Activated naive CD8-positive, alpha-beta T cell treated with anti-CD3 and anti-CD28 coated beads for 36 hours (primary cell): ENCODE measurements around the gene LSM4. TPM values are rescaled to one million over a fixed set of nuclear protein-coding genes. Genes with fewer than 3 reads are reported as not detected.
"Not testable (repeated sequence)": the region's sequence is repeated elsewhere in the genome, so short reads cannot be mapped to it uniquely, and the experiment has no call there.

Experiments
- DNase-seq: peaks from one replicate; pipeline ENCODE4 v3.0.0; 2021
- H3K27ac Mint-ChIP-seq: one replicate; pipeline ENCODE4 v1.8.0; 2022; ENCODE audit warnings: mild to moderate bottlenecking, moderate library complexity, mixed read lengths
- H3K27me3 Mint-ChIP-seq: one replicate; pipeline ENCODE4 v1.8.0; 2022; ENCODE audit warnings: mild to moderate bottlenecking, mixed read lengths
- H3K36me3 Mint-ChIP-seq: one replicate; pipeline ENCODE4 v1.8.0; 2021; ENCODE audit warnings: mild to moderate bottlenecking, mixed read lengths
- H3K4me1 Mint-ChIP-seq: one replicate; pipeline ENCODE4 v1.8.0; 2021; ENCODE audit warnings: mixed read lengths
- H3K4me3 Mint-ChIP-seq: one replicate; pipeline ENCODE4 v1.8.0; 2022; ENCODE audit warnings: mild to moderate bottlenecking, moderate library complexity, mixed read lengths
- H3K9me3 Mint-ChIP-seq: one replicate; pipeline ENCODE4 v1.8.0; 2022; ENCODE audit warnings: mixed read lengths
- total RNA-seq, 2 experiments: library from RNA; stranded (reverse); gene quantifications; one replicate each; pipeline ENCODE4 v1.2.3, GENCODE V29; 2021

Gene LSM4
- total RNA-seq, 2 experiments from 2014 or later = 419 to 435 TPM

DNA sequence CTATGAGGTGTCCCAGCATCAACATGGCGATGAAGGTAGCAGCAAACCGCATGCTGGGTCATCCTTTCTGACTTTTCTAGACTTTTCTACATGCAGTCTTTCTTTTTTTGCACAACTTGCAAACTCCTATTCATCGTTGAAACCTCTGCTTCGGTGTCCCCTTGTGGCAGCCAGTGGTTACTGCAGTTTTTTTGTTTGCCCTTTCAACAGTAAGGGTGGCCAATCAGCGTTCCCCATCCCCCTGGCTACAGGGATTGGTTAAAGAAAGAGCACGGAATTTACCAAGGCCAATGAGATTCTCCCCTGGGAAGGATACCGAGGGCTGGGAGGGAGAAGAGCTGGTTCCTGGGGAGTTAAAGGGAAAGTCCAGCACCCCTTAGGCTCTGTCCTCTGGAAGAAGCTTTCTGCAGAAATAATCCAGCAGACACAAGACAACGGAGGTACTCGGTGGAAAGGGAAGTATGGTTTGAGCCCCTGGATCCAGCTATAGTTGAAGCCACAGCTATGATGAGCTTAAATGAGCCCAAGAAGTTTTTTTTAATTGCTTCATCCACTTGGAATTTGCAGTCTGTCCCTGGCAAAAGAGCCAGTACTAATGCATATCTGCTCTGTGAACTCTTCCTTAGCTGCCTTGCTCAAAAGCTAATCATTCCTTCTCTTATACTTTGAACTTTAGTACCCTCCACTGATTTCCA, 5.6 kb upstream of the LSM4 start:
- no peaks in the 10 kb centered on the region for H3K36me3 Mint-ChIP-seq
- no peaks in the 10 kb centered on the region for H3K9me3 Mint-ChIP-seq
- H3K27me3 Mint-ChIP-seq = no peaks in the 10 kb centered on the region
- H3K4me3 Mint-ChIP-seq = peak overlapping the region; percentile 65
- peak overlapping the region; percentile 37 for H3K27ac Mint-ChIP-seq
- peaks cover 16% of the 10 kb centered on the region for H3K4me1 Mint-ChIP-seq
- peak; percentile 85 for DNase-seq

DNA sequence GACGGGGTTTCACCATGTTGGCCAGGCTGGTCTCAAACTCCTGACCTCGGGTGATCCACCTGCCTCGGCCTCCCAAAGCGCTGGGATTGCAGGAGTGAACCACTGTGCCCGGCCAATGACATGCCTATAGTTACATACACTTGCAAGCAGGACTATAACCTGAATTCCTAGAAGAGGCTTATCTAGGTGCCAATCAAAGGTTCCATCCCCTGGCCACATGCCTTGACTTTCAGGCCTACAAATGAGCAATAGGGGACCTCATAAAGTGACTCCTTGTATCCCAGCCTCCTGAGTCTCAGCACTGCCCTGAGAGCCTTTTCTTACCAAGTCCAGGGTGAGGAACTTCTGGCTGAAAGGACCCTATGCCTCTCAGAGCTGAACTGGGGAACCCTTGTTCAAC, 3.9 kb upstream of the LSM4 start:
- no peak overlapping the region for H3K4me3 Mint-ChIP-seq
- no peak for DNase-seq
- H3K27me3 Mint-ChIP-seq = no peaks in the 10 kb centered on the region
- peaks cover 6% of the 10 kb centered on the region for H3K36me3 Mint-ChIP-seq
- H3K9me3 Mint-ChIP-seq = no peaks in the 10 kb centered on the region
- H3K27ac Mint-ChIP-seq = no peak overlapping the region
- peaks cover 18% of the 10 kb centered on the region for H3K4me1 Mint-ChIP-seq

DNA sequence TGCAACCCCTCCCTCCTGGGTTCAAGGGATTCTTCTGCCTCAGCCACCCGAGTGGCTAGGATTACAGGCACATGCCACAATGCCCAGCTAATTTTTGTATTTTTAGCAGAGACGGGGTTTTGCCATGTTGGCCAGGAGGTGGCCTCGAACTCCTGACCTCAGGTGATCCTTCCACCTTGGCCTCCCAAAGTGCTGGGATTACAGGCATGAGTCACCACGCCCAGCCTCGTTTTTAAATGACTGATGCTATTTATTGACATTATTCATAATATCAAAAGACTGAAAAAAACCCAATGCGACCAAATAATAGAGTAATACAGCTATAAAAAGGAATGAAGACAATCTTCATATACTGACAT, 1.5 kb upstream of the LSM4 start:
- not testable (repeated sequence) for DNase-seq, H3K9me3 Mint-ChIP-seq, H3K27me3 Mint-ChIP-seq, H3K4me3 Mint-ChIP-seq
- H3K4me1 Mint-ChIP-seq = peaks cover 42% of the 10 kb centered on the region
- H3K36me3 Mint-ChIP-seq = peaks cover 31% of the 10 kb centered on the region
- H3K27ac Mint-ChIP-seq = peak overlapping the region; percentile 96

DNA sequence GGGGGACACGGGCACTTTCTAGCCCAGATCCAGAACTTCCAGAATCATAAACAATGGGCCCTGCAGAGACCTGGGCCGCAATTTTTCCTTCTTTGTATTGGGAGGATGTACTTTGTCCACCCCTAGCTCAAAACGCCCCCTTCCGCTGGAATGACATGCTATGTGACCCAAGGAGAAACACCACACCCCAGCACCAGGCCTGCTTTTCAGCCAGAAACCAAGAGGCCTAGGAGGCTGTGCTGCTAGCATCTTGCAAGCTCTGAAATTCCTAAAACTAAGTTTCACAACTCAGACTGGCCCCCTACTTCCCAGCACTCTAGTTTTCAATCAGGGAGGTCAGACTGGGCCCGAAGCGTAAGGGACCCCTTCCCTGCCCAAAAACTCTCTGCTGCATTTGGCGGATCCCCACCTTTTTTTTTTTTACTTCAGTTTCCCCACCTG, 538 bp downstream of the LSM4 start:
- Mint-ChIP-seq H3K36me3 (peaks cover 43% of the 10 kb centered on the region), H3K9me3 (no peaks in the 10 kb centered on the region), H3K27me3 (no peaks in the 10 kb centered on the region), H3K4me3 (peak overlapping the region; percentile 95), H3K27ac (peak overlapping the region; percentile 96), H3K4me1 (peaks cover 51% of the 10 kb centered on the region)
- peak; percentile 50 for DNase-seq

DNA sequence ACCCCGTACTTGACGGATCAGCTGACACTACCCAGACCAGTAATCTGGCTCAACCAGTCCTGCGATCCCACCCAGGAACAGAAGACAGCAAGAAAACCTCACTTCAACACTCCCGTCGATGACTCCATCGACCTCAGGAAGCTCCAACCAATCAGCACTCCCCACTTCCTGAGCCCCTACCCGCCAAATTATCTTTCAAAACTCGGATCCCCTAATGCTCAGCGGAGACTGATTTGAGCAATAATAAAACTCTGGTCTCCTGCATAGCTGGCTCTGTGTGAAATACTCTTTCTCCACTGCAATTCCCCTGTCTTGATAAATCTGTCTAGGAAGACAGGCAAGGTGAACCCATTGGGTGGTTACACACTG, 1.2 kb downstream of the LSM4 start:
- DNase-seq = peak; percentile 51

DNA sequence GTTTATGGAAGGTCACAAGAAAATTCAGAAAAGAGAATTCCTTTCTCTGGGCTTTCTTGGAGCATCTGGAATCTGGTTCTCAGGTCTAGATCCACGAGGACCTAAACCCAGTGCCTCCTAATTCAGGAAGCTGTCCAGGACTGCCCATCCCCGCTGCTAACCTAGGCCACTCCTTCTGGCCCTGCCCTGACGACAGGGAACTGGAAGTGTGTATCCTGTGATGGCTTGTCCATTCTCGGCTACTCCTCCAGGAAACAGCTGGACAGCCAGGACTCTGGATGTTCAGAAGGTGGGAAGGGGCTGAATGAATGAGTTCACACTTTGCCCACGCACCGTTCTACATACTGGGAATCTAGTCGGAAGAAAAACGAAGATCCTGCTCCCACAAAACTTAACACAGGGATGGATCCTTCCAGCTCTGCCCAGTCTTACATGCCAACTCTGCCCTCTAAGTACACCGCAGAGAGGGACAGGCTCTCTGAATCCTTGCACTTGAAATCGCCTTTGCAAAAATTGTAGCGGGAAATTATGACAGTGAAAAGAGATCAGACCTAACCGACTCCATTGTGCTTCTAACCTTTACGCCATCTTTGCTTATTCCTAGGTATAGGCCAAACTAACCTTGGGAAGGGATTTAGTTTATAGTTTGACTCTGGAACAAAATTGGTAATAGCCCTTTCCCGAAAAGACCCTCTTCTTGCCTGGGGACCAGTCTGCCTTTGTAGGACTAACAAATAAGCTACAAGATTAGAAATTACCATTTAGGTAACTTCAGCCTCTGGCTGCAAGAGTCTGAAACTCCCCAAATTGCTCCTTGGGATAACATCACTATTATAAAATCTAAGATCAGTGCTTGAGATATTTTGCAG, 1.8 kb downstream of the LSM4 start:
- Mint-ChIP-seq H3K36me3 (peaks cover 44% of the 10 kb centered on the region), H3K9me3 (no peaks in the 10 kb centered on the region), H3K27ac (peak overlapping the region; percentile 96), H3K4me1 (peaks cover 51% of the 10 kb centered on the region), H3K4me3 (peak overlapping the region; percentile 95), H3K27me3 (no peaks in the 10 kb centered on the region)
- DNase-seq = no peak

More for the DNA sequence above, 1.2 kb downstream of the LSM4 start:
- H3K27me3 Mint-ChIP-seq = no peaks in the 10 kb centered on the region
- peak overlapping the region; percentile 95 for H3K4me3 Mint-ChIP-seq
- peaks cover 43% of the 10 kb centered on the region for H3K36me3 Mint-ChIP-seq
- H3K4me1 Mint-ChIP-seq = peaks cover 51% of the 10 kb centered on the region
- peak overlapping the region; percentile 96 for H3K27ac Mint-ChIP-seq
- no peaks in the 10 kb centered on the region for H3K9me3 Mint-ChIP-seq

DNA sequence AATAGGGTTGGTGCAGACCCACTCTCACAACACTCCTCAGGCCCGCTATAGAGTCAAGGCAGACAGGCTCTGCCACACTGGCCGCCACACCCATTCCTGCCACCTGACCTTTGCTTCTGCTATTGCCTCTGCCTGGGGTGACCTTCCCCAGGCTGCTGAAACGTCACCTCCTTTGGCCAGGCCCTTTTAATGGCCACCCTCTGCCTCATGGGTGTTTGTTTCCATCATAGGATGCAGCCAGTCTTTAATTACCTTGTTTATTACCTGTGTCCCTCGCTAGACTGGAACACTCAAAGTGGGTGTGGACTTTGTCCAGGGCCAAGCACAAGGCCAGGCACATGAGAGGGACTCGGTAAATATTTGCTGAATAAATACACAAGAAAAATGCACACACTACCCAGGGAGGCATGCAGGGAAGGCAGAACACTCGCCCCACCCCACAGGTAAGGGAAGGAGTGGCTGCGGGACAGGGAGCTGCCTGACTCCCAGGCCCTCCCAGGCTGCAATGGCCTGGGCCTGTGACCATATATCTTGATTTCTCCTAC, 3.2 kb downstream of the LSM4 start:
- H3K4me3 Mint-ChIP-seq = peak overlapping the region; percentile 61
- H3K27ac Mint-ChIP-seq = peak overlapping the region; percentile 96
- no peaks in the 10 kb centered on the region for H3K27me3 Mint-ChIP-seq
- H3K9me3 Mint-ChIP-seq = no peaks in the 10 kb centered on the region
- peaks cover 50% of the 10 kb centered on the region for H3K36me3 Mint-ChIP-seq
- DNase-seq = no peak
- peaks cover 52% of the 10 kb centered on the region for H3K4me1 Mint-ChIP-seq

DNA sequence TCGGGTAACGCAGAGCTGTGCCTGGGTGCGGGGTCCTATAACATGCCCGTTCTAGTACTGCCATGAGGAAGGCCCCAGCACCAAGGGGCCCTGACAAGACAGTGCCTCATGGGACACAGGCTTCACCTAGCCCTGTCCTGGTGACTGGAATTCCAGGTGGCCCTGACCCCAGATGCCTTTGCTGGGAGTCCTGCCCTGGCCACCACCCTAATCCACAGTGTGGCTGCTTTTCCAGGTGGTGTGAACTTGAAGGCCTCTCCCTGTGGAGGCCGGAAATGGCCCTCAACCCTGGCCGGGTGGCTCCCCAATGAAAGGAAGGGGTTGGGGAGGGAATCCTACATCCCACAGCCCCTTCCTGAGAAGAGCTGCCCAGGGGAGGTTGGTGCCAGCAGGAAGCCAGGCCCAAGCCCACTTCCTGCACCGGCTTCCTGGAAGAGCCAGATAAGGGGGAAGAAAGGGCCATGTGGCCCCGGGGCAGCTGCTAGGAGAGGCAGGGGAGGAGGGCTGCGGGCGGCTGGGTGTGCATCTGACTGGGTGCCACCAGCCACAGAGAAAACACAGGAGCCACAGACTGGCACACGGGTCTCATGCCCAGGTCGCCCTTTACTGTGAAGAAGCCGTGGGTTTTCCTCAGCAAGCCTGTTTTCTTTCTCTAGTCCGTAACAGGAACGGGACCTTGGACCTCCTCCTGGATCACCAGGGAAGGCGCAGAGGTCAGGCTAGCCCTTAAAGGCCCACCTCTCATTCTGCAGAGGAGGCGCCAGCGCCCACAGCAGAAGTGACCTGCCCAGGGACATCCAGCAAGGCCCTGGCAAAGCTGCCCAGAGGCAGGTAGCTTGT, 4.7 kb downstream of the LSM4 start:
- Mint-ChIP-seq H3K27ac (peak overlapping the region; percentile 94), H3K27me3 (no peaks in the 10 kb centered on the region), H3K4me1 (peaks cover 43% of the 10 kb centered on the region), H3K4me3 (peak overlapping the region; percentile 77), H3K9me3 (no peaks in the 10 kb centered on the region), H3K36me3 (peaks cover 52% of the 10 kb centered on the region)
- peak; percentile 54 for DNase-seq

DNA sequence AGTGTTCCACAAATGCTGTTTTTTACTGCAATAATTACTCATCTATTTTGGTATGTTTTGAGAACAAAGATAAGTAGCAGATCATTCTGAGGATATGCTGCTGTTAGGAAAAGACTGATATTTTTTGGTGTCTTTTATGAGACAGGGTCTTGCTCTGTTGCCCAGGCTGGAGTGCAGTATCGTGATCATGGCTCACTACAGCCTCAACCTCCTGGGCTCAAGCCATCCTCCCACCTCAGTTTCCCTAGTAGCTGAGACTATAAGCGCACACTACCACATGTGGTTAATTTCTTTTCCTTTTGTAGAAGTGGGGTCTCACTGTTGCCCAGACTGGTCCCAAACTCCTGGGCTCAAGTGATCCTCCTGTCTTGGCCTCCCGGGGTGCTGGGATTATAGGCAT, 9.5 kb downstream of the LSM4 start:
- peaks cover 20% of the 10 kb centered on the region for H3K4me1 Mint-ChIP-seq
- no peak for DNase-seq
- H3K36me3 Mint-ChIP-seq = peaks cover 30% of the 10 kb centered on the region
- H3K9me3 Mint-ChIP-seq = no peaks in the 10 kb centered on the region
- no peaks in the 10 kb centered on the region for H3K27me3 Mint-ChIP-seq
- H3K27ac Mint-ChIP-seq = no peak overlapping the region
- H3K4me3 Mint-ChIP-seq = no peak overlapping the region

DNA sequence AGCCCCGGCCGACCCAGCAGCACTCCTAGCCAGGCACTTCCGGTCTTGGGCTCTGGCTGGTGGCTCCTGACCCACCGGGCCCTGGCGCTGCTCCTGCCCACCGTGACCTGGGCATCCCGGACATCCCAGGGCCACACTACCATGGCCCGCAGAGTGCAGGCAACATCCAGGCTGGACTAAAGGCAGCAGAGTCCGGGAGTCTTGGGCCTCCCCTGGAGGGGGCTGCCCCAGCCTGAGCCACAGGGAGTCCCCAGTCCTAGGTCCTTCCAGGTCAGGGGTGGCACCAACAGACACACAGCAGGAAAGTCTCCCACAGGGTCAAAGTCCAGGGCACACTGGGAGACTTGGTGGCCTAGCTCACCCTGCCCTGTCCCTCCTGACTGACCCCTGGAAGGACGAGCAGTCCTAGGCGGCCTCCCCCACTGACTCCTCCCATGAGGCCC, 10.8 kb downstream of the LSM4 start:
- no peak overlapping the region for H3K27ac Mint-ChIP-seq
- no peaks in the 10 kb centered on the region for H3K9me3 Mint-ChIP-seq
- H3K36me3 Mint-ChIP-seq = peaks cover 31% of the 10 kb centered on the region
- DNase-seq = no peak
- no peak overlapping the region for H3K4me3 Mint-ChIP-seq
- no peaks in the 10 kb centered on the region for H3K27me3 Mint-ChIP-seq
- peaks cover 19% of the 10 kb centered on the region for H3K4me1 Mint-ChIP-seq

DNA sequence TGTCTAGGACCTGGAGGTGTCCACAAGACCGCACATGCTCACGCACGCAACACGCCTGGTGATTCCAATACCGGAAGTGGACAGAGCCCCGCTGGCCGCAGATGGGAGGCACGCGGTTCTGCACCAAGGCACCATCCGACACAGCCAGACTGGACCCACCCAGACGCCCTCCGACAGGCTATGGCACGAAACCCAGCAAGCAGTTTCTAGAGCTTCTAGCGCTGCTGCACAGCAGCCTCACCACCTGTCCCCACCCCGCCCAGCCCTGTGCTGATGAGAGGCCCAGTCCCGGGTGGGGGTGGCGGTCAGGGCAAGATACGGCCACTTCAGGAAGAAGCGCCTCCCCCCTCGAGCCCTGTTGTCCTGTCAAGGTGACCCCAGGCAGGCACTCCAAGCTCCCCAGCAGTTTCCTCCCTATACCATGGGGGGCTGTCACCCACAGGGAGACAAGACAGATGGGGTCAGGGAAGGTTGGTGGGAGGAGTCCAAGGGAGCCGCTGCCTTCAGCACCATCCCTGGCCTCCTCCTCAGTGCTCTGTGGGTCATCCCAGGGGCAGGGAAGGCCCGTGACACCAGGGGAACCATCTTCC, 11.3 kb downstream of the LSM4 start:
- peaks cover 34% of the 10 kb centered on the region for H3K36me3 Mint-ChIP-seq
- H3K4me1 Mint-ChIP-seq = peaks cover 24% of the 10 kb centered on the region
- H3K27ac Mint-ChIP-seq = no peak overlapping the region
- no peaks in the 10 kb centered on the region for H3K9me3 Mint-ChIP-seq
- H3K27me3 Mint-ChIP-seq = no peaks in the 10 kb centered on the region
- no peak overlapping the region for H3K4me3 Mint-ChIP-seq
- no peak for DNase-seq

DNA sequence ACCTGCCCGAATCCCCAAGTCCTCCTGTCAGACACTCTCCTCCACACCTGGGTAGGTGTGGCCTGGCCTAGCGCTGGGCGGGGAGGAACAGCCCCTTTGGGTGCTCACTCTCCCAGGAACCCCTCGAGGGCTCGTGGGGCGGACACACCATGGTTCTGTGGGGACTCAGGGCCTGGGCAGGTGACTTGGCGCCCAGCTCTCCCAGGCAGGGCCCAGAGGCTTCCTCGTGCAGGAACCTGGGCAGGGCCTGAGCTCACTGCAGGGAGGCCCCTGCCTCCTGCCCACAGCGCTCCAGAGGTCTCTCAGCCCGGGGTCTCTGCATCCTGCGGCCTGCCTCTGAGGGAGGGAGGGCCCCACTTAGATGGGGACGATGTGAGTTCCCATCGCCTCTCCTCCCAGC, 11.9 kb downstream of the LSM4 start:
- Mint-ChIP-seq H3K4me3 (no peak overlapping the region), H3K27ac (peak overlapping the region; percentile 42), H3K27me3 (no peaks in the 10 kb centered on the region), H3K36me3 (peaks cover 38% of the 10 kb centered on the region), H3K9me3 (no peaks in the 10 kb centered on the region), H3K4me1 (peaks cover 29% of the 10 kb centered on the region)
- no peak for DNase-seq

DNA sequence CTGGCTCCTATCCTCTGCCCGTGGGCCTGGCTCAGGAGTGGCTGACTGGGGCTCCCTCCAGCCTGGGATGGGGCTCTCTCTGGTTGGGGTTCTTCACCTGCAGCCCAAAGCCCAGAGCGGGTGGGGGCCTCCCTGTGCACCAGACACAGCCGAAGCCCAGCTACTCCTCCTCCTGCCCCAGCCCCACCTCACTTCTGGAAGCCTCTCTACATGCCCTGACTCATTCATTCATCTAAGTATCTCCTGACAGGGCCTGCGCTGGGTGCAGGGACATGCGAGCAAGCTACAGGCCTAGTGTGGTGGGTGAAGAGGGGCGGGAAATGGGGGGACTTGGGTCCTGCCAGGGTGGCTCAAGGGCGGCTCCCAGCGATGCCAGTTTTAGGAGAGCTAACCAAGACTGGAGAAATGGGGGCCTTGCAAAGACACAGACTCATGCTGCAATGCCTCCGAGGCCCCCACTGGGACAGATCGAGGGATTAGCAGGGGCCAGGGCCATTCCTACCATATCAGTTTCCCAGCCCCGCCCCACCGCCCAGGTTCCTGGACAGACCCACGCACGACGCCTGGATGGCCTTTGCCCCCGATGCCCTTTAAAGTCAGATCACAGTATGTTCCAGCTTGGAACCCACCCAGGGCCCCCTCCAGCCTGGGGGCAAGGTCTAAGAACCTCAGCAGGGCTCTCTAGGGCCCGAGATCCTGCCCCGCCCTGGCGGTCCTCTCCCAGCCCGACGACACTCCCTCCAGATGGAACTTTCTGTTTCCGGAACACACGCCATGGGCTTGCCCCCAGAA, 12.6 kb downstream of the LSM4 start:
- H3K27me3 Mint-ChIP-seq = no peaks in the 10 kb centered on the region
- H3K27ac Mint-ChIP-seq = peak overlapping the region; percentile 42

More for the DNA sequence above, 12.6 kb downstream of the LSM4 start:
- Mint-ChIP-seq H3K9me3 (no peaks in the 10 kb centered on the region), H3K36me3 (peaks cover 39% of the 10 kb centered on the region), H3K4me3 (no peak overlapping the region), H3K4me1 (peaks cover 33% of the 10 kb centered on the region)
- DNase-seq = no peak
